MM.1S (cell line): Measurements from ENCODE around the gene MRGPRG.

Source experiments
- DNase-seq: peaks from one replicate; pipeline ENCODE4 v3.0.0-alpha.2; 2015
- H2AFZ ChIP-seq: fragments of 300-600 bp; sonication (generic); 2 replicates; pipeline ENCODE4 v1.6.0; 2016; ENCODE audit warnings: antibody characterized with exemption, low read length
- H3F3A ChIP-seq: fragments of 300-600 bp; sonication (generic); 2 replicates; pipeline ENCODE4 v1.6.1; 2016; ENCODE audit warnings: mild to moderate bottlenecking, antibody characterized with exemption, low read length, moderate library complexity, mixed read lengths; ENCODE audit not compliant: insufficient read depth
- H3K27ac ChIP-seq: fragments of 300-600 bp; sonication (generic); 2 replicates; pipeline ENCODE4 v1.5.1; 2016; ENCODE audit warnings: mild to moderate bottlenecking, low read length
- H3K27me3 ChIP-seq: fragments of 300-600 bp; sonication (generic); replicated peaks from 2 replicates; pipeline ENCODE4 v1.6.0; 2016; ENCODE audit warnings: low read length; ENCODE audit not compliant: insufficient read depth
- H3K36me3 ChIP-seq: fragments of 300-600 bp; sonication (generic); replicated peaks from 2 replicates; pipeline ENCODE4 v1.6.1; 2016; ENCODE audit warnings: mild to moderate bottlenecking, low read length, mixed read lengths; ENCODE audit not compliant: insufficient read depth
- H3K4me1 ChIP-seq: fragments of 300-600 bp; sonication (generic); 2 replicates; pipeline ENCODE4 v1.6.1; 2016; ENCODE audit warnings: low read length, mixed read lengths
- H3K4me2 ChIP-seq: fragments of 300-600 bp; sonication (generic); 2 replicates; pipeline ENCODE4 v1.6.0; 2016; ENCODE audit warnings: low read depth, low read length
- H3K4me3 ChIP-seq: fragments of 300-600 bp; sonication (generic); 2 replicates; pipeline ENCODE4 v1.5.1; 2016; ENCODE audit warnings: low read length, mixed read lengths
- H3K79me2 ChIP-seq: fragments of 300-600 bp; sonication (generic); 2 replicates; pipeline ENCODE4 v1.6.1; 2016; ENCODE audit warnings: mixed run types, low read length, mixed read lengths
- H3K9ac ChIP-seq: fragments of 300-600 bp; sonication (generic); 2 replicates; pipeline ENCODE4 v1.6.1; 2016; ENCODE audit warnings: low read length, mixed read lengths
- H3K9me2 ChIP-seq: fragments of 300-600 bp; sonication (generic); replicated peaks from 2 replicates; pipeline ENCODE4 v1.6.1; 2016; ENCODE audit warnings: mild to moderate bottlenecking, low read length, mixed read lengths; ENCODE audit not compliant: insufficient read depth
- H3K9me3 ChIP-seq: fragments of 300-600 bp; sonication (generic); replicated peaks from 2 replicates; pipeline ENCODE4 v1.6.1; 2016; ENCODE audit warnings: mild to moderate bottlenecking, low read length, mixed read lengths; ENCODE audit not compliant: insufficient read depth
- H4K20me1 ChIP-seq: fragments of 300-600 bp; sonication (generic); 2 replicates; pipeline ENCODE4 v1.6.1; 2016; ENCODE audit warnings: mild to moderate bottlenecking, low read length, moderate library complexity, mixed read lengths; ENCODE audit not compliant: insufficient read depth
- EZH2 ChIP-seq: fragments of 300-600 bp; sonication (generic); optimal IDR thresholded peaks from 2 replicates; pipeline ENCODE3; 2017; ENCODE audit warnings: low read depth, mild to moderate bottlenecking, antibody characterized with exemption, low read length, mixed read lengths
- EZH2phosphoT487 ChIP-seq: fragments of 300-600 bp; sonication (generic); IDR thresholded peaks from 2 replicates; pipeline ENCODE4 v1.6.1; 2018; ENCODE audit warnings: antibody characterized with exemption, low read length
- TF ChIP-seq, protein P1 (sequence below): fragments of 300-600 bp; sonication (generic); IDR thresholded peaks from 2 replicates; pipeline ENCODE4 v1.5.1; 2016; ENCODE audit warnings: antibody characterized with exemption, low read length, mixed read lengths

The MRGPRG gene

DNA sequence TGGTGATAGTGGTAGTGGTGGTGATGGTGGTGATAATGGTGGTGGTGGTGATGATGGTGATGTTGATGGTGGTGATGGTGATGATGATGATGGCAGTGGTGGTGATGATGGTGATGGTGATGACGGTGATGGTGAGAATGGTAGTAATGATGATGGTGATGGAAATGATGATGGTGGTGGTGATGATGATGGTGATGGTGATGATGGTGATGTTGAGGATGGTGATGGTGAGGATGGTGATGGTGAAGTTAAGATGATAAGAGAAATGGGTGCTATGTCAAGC, 11.8 kb downstream of the MRGPRG start:
- peaks cover 31% of the 10 kb centered on the region for H3K27me3 ChIP-seq
- no peaks in the 10 kb centered on the region for H3K36me3 ChIP-seq
- TF ChIP-seq EZH2phosphoT487 (no peak), EZH2 (no peak)
- TF ChIP-seq, protein P1, sequence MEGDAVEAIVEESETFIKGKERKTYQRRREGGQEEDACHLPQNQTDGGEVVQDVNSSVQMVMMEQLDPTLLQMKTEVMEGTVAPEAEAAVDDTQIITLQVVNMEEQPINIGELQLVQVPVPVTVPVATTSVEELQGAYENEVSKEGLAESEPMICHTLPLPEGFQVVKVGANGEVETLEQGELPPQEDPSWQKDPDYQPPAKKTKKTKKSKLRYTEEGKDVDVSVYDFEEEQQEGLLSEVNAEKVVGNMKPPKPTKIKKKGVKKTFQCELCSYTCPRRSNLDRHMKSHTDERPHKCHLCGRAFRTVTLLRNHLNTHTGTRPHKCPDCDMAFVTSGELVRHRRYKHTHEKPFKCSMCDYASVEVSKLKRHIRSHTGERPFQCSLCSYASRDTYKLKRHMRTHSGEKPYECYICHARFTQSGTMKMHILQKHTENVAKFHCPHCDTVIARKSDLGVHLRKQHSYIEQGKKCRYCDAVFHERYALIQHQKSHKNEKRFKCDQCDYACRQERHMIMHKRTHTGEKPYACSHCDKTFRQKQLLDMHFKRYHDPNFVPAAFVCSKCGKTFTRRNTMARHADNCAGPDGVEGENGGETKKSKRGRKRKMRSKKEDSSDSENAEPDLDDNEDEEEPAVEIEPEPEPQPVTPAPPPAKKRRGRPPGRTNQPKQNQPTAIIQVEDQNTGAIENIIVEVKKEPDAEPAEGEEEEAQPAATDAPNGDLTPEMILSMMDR: no peak

DNA sequence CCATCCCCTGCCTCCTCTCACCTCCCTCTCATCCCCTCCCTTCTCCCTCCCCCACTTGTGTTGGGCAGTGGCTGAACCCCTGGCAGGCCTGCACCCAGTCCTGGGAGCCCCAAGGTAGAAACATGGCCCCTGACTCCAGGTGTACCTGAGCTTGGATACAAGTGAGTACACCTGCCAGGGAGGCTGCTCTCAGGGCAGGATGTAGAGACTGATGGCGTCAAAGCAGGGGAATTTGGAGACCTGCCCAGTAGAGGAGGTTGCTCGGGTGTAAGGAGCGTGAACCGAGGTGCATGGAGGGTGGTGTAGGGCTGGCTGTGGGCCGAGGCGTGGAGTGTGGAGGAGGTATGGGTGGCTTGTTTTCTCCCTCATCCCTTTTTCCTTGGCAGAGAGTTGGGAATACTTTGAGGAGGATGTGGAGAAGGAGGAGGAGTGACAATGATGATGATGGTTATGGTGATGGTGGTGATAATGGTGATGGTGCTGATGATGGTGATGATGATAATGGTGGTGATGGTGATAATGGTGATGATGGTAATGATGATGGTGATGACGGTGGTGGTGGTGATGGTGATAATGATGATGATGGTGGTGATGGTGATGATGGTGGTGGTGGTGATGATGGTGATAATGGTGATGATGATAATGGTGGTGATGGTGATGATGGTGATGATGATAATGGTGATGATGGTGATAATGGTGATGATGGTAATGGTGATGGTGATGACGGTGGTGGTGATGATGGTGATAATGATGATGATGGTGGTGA, 12.3 kb downstream of the MRGPRG start:
- H3K9me2 ChIP-seq: no peaks in the 10 kb centered on the region
- peaks cover 36% of the 10 kb centered on the region for H3K27me3 ChIP-seq
- no peaks in the 10 kb centered on the region for H3K4me1 ChIP-seq
- H4K20me1 ChIP-seq: no peaks in the 10 kb centered on the region
- no peaks in the 10 kb centered on the region for H3K36me3 ChIP-seq
- H3K4me2 ChIP-seq: peak overlapping the region; percentile 34; the same call in 1 of the 2 replicates
- DNase-seq: no peak
- no peak overlapping the region for H3K4me3 ChIP-seq
- no peak for TF ChIP-seq EZH2
- TF ChIP-seq EZH2phosphoT487: no peak
- TF ChIP-seq, protein P1: no peak
- no peak overlapping the region for H3K27ac ChIP-seq
- no peaks in the 10 kb centered on the region for H3K9me3 ChIP-seq
- H2AFZ ChIP-seq: no peak overlapping the region
- H3K79me2 ChIP-seq: no peaks in the 10 kb centered on the region
- H3F3A ChIP-seq: no peaks in the 10 kb centered on the region
- no peak overlapping the region for H3K9ac ChIP-seq

More for the DNA sequence above, 11.8 kb downstream of the MRGPRG start:
- H3F3A ChIP-seq: no peaks in the 10 kb centered on the region
- no peaks in the 10 kb centered on the region for H3K9me2 ChIP-seq
- H3K4me3 ChIP-seq: no peak overlapping the region
- H2AFZ ChIP-seq: no peak overlapping the region
- no peaks in the 10 kb centered on the region for H3K4me1 ChIP-seq
- no peak overlapping the region for H3K27ac ChIP-seq
- no peak for DNase-seq
- H3K9ac ChIP-seq: no peak overlapping the region
- H3K4me2 ChIP-seq: no peak overlapping the region
- H4K20me1 ChIP-seq: no peaks in the 10 kb centered on the region
- H3K9me3 ChIP-seq: no peaks in the 10 kb centered on the region
- no peaks in the 10 kb centered on the region for H3K79me2 ChIP-seq

DNA sequence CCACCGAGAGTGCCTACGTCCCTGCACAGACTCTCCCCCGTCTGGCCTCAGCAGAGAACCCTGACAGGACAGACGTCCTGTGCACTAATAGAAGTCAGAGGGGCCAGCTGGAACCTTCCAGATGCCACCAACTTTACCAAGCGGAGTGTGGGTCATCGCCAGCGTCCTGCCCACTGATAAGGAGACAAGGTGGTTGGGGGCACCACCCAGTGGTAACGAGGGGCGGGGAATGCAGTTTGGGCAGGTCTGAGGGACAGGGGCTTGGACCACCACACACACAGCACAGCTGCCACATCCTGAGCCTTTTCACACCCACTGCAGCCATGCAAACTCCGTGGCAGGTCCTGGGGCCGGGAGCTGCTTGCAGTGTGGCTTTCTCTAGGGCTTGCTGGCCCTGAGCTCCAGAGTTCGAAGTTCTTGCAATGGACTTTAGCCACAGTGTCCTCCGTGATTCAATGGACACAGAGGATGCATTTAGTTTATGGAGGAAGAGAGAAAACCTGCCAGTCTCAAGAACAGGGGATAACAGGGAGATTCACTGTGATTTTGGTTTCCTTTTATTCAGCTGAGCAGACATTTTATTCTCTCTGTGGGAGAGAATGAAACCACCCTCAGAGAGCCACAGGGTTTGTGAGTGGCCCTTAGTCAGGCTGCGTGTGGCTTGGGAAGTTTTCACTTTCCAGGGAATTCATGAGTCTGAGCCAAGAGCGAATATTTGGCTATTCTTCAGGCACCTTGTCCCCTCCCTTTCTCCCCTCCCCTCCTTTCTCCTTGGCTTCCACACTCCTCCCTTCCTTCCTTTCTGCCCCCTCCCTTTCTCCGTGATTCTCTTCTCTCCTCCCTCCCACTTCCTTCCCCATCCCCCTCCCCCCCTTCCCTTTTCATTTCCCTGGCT, 13.1 kb downstream of the MRGPRG start:
- peak overlapping the region; percentile 34 for H3K4me2 ChIP-seq
- no peaks in the 10 kb centered on the region for H3K9me2 ChIP-seq
- H4K20me1 ChIP-seq: no peaks in the 10 kb centered on the region
- peaks cover 44% of the 10 kb centered on the region for H3K27me3 ChIP-seq
- TF ChIP-seq, protein P1: no peak
- TF ChIP-seq EZH2phosphoT487 (no peak), EZH2 (no peak)
- H3K36me3 ChIP-seq: no peaks in the 10 kb centered on the region
- DNase-seq: peak; percentile 18
- no peak overlapping the region for H3K27ac ChIP-seq
- no peak overlapping the region for H3K4me3 ChIP-seq
- H2AFZ ChIP-seq: no peak overlapping the region
- no peak overlapping the region for H3K9ac ChIP-seq
- no peaks in the 10 kb centered on the region for H3K4me1 ChIP-seq
- no peaks in the 10 kb centered on the region for H3K79me2 ChIP-seq
- H3F3A ChIP-seq: no peaks in the 10 kb centered on the region
- H3K9me3 ChIP-seq: no peaks in the 10 kb centered on the region
